Stomach (tissue), 4 donors: ENCODE data around the gene GALNT13.

Experiments used
- CTCF ChIP-seq, 7 experiments: fragments of 450-650 bp in 4 of 7; fragments of 200-600 bp in 3 of 7; sonication (generic) in 3 of 7; IDR thresholded peaks; one replicate each; pipeline ENCODE4 v1.5.1; 2016 to 2019; ENCODE audit warnings: antibody characterized with exemption in 7 of 7, control low read depth in 2 of 7, mild to moderate bottlenecking in 1 of 7
- POLR2AphosphoS5 ChIP-seq, 3 donors: sonication (generic); formaldehyde crosslinking; IDR thresholded peaks; one replicate each; pipeline ENCODE4 v1.6.1; 2016; ENCODE audit warnings: antibody characterized with exemption in 3 of 3

- no peak for TF ChIP-seq CTCF (IDR thresholded peaks at IDR 0.05)
- no peak for TF ChIP-seq POLR2AphosphoS5 (IDR thresholded peaks at IDR 0.05)
Observed at GRCh38 chr2:154484338-154485099, 612.8 kb downstream of the GALNT13 start.
